Endothelial cell of umbilical vein (primary cell): ENCODE data around the gene C1QTNF8. TPM values are rescaled to one million over a fixed set of nuclear protein-coding genes. Genes with fewer than 3 reads are reported as not detected.

Experiments
- BruUV-seq: library from RNA; stranded (reverse); fragments of 400-500 nt; replicated peaks from 2 replicates; lab custom pipeline; 2021; lab: Mats Ljungman, UMichigan
- CTCF ChIA-PET: fragments of 300-600, 350-600 bp; sonication (Branson Sonifier 250); formaldehyde crosslinking; loops from one replicate; lab custom pipeline; 2021; ENCODE audit warnings: antibody characterized with exemption, inconsistent platforms; lab: Charles Lee
- POLR2A ChIA-PET: fragments of 300-600, 350-600 bp; sonication (Branson Sonifier 250); formaldehyde crosslinking; loops from one replicate; lab custom pipeline; 2021; ENCODE audit warnings: antibody characterized with exemption, inconsistent platforms; lab: Charles Lee
- DNase-seq: peaks from one replicate; pipeline ENCODE4 v3.0.0-alpha.2; 2011; ENCODE audit warnings: low read depth, low spot score
- FAIRE-seq: peaks from 2 replicates; lab custom pipeline; 2011; peaks lifted over from hg19 to GRCh38; lab: Jason Lieb, UNC
- H2AFZ ChIP-seq: 2 replicates; pipeline ENCODE4 v1.6.0; 2012; ENCODE audit warnings: low read depth, low read length, control low read depth, inconsistent platforms
- H3K27ac ChIP-seq: 2 replicates; pipeline ENCODE4 v1.5.1; 2011; ENCODE audit warnings: low read depth, mild to moderate bottlenecking, control low read depth, low read length, moderate library complexity; ENCODE audit not compliant: insufficient read depth
- H3K27me3 ChIP-seq, 2 experiments: 2 replicates each; pipeline versions ENCODE4 v1.6.0 to v1.6.1; 2011; ENCODE audit warnings: low read length in 2 of 2, mixed read lengths in 1 of 2; ENCODE audit not compliant: control insufficient read depth in 2 of 2, insufficient read depth in 2 of 2
- H3K36me3 ChIP-seq, 2 experiments: 2 replicates in 1 of 2; 3 replicates in 1 of 2; pipeline ENCODE4 v1.5.1; 2011; ENCODE audit warnings: low read length in 2 of 2, mild to moderate bottlenecking in 1 of 2, moderate library complexity in 1 of 2; ENCODE audit not compliant: control insufficient read depth in 2 of 2, insufficient read depth in 2 of 2; ENCODE audit errors: extremely low read depth in 1 of 2
- H3K4me1 ChIP-seq: 3 replicates; pipeline ENCODE4 v1.5.1; 2011; ENCODE audit warnings: mild to moderate bottlenecking, low read length; ENCODE audit not compliant: control insufficient read depth, insufficient read depth; ENCODE audit errors: extremely low read depth
- H3K4me2 ChIP-seq: 2 replicates; pipeline ENCODE4 v1.6.1; 2011; ENCODE audit warnings: low read length, control low read depth, mixed read lengths; ENCODE audit not compliant: insufficient read depth
- H3K4me3 ChIP-seq, 3 experiments: fragments of 200-600 bp in 1 of 3; sonication (generic), shearing (Covaris generic) in 1 of 3; replicated peaks in 1 of 3; 2 replicates each; pipeline ENCODE4 v1.5.1; 2011 to 2016; ENCODE audit warnings: control low read depth in 3 of 3, low read length in 3 of 3, mild to moderate bottlenecking in 2 of 3, inconsistent platforms in 1 of 3, low read depth in 1 of 3, moderate library complexity in 1 of 3; ENCODE audit not compliant: insufficient read depth in 1 of 3
- H3K79me2 ChIP-seq: 2 replicates; pipeline ENCODE4 v1.6.0; 2012; ENCODE audit warnings: low read length, inconsistent platforms; ENCODE audit not compliant: control insufficient read depth, insufficient read depth
- H3K9ac ChIP-seq: replicated peaks from 2 replicates; pipeline ENCODE3; 2011; ENCODE audit warnings: low read length, control low read depth; ENCODE audit not compliant: insufficient read depth; ENCODE audit errors: extremely low read depth
- H3K9me1 ChIP-seq: replicated peaks from 3 replicates; pipeline ENCODE4 v1.6.0; 2011; ENCODE audit warnings: mild to moderate bottlenecking, low read length; ENCODE audit not compliant: control insufficient read depth, insufficient read depth; ENCODE audit errors: extremely low read depth
- H3K9me3 ChIP-seq: replicated peaks from 2 replicates; pipeline ENCODE4 v1.5.1; 2012; ENCODE audit warnings: low read length, inconsistent platforms; ENCODE audit not compliant: control insufficient read depth, insufficient read depth
- H4K20me1 ChIP-seq: replicated peaks from 2 replicates; pipeline ENCODE3; 2011; ENCODE audit warnings: mild to moderate bottlenecking, low read length; ENCODE audit not compliant: control insufficient read depth, insufficient read depth; ENCODE audit errors: extremely low read depth
- EZH2 ChIP-seq: IDR thresholded peaks from 2 replicates; pipeline ENCODE4 v1.6.1; 2012; ENCODE audit warnings: borderline replicate concordance, low read depth, mild to moderate bottlenecking, moderate library complexity, low read length, inconsistent platforms; ENCODE audit not compliant: severe bottlenecking
- FOS ChIP-seq: IDR thresholded peaks from 2 replicates; pipeline ENCODE4 v1.6.1; 2011; ENCODE audit warnings: mild to moderate bottlenecking, low read length, moderate library complexity, borderline replicate concordance; ENCODE audit not compliant: insufficient read depth
- GATA2 ChIP-seq: IDR thresholded peaks from 2 replicates; pipeline ENCODE4 v1.7.0; 2011; ENCODE audit warnings: low read depth, mild to moderate bottlenecking, moderate library complexity, mixed read lengths, low read length; ENCODE audit not compliant: insufficient read length, insufficient read depth
- JUN ChIP-seq: IDR thresholded peaks from 2 replicates; pipeline ENCODE4 v1.6.1; 2011; ENCODE audit warnings: borderline replicate concordance, low read depth; ENCODE audit not compliant: insufficient read length, insufficient read depth
- MYC ChIP-seq: IDR thresholded peaks from one replicate; pipeline ENCODE4 v1.6.1; 2011; ENCODE audit warnings: mild to moderate bottlenecking, low read depth, low read length
- POLR2A ChIP-seq: IDR thresholded peaks from 2 replicates; pipeline ENCODE4 v1.6.1; 2012; ENCODE audit warnings: low read depth, mild to moderate bottlenecking, control low read depth, low read length
- POLR2AphosphoS5 ChIP-seq: IDR thresholded peaks from 2 replicates; pipeline ENCODE4 v1.6.1; 2012; ENCODE audit warnings: low read depth, mild to moderate bottlenecking, control low read depth, low read length, moderate library complexity; ENCODE audit not compliant: insufficient read depth
- dilution Hi-C: fragments of 300-500 bp; cut with MboI; formaldehyde crosslinking; loops from one replicate; pipeline ENCODE4 v1.15.0; 2019; ENCODE audit warnings: low sequenced_read_pairs; ENCODE audit not compliant: extremely low pct_ligation_motif_present
- intact Hi-C: fragments of 100-400 bp; cut with micrococcal nuclease; formaldehyde crosslinking; loops from one replicate; pipeline ENCODE4 v1.10.0; 2022
- polyA plus RNA-seq, 4 experiments: library from polyadenylated mRNA; depleted of rRNA in 3 of 4; stranded (reverse) in 3 of 4; unstranded in 1 of 4; fragments of >200 nt; gene quantifications; 2 replicates each; pipeline versions ENCODE4 v1.2.1 to v1.2.3, GENCODE V29; 2011 to 2012; ENCODE audit warnings: missing spikeins in 1 of 4
- total RNA-seq: library from RNA; stranded (reverse); gene quantifications from 2 replicates; pipeline ENCODE4 v1.2.3, GENCODE V29; 2021
- TF ChIP-seq, protein P1 (sequence below): IDR thresholded peaks from 2 replicates; pipeline ENCODE4 v1.6.1; 2011; ENCODE audit not compliant: insufficient read depth, insufficient read length
- TF ChIP-seq, protein P2 (sequence below), 2 donors: IDR thresholded peaks; 1 replicate in 1 of 2; 2 replicates in 1 of 2; pipeline ENCODE4 v1.5.1; 2011; ENCODE audit warnings: low read length in 2 of 2, mild to moderate bottlenecking in 2 of 2, moderate library complexity in 2 of 2, control low read depth in 1 of 2, inconsistent platforms in 1 of 2, low read depth in 1 of 2; ENCODE audit not compliant: insufficient read depth in 1 of 2; ENCODE audit errors: extremely low read depth in 1 of 2

C1QTNF8 gene
- total and polyA plus RNA-seq, 2 donors (not counting 3 experiments of a cell fraction or from before 2014, with no cell fraction given), result not detected

DNA sequence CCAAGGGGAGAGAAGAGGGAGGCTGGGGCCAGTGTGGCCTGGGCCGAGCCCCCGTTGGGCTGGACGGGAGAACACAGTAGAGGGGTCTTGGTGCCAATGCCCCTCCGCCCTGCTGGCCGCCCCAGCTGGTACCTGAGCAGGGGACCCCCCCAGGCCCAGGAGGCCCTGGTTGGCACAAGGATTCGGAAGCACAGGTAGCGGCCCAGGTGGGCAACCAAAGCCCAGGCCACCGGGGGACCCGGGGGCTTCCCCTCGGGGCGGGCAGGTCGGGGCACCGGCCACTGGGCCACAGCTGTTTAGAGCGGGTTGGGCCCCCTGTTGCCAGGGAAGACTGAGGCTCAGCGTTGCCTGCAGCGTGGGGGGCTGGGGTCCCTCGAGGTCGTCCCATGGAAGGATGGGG, 28.2 kb upstream of the C1QTNF8 start:
- H3K4me1 ChIP-seq, result no peaks in the 10 kb centered on the region
- H3K27ac ChIP-seq, result no peak overlapping the region
- no peak overlapping the region for H3K4me2 ChIP-seq
- ChIA-PET POLR2A (no interaction called here), CTCF (interaction anchor here (1.4 kb wide), 1 partner anchor 67 kb away, joined by 6 read pairs; no protein-coding TSS in a partner anchor)
- no peaks in the 10 kb centered on the region for H3K79me2 ChIP-seq
- H2AFZ ChIP-seq, result no peak overlapping the region
- DNase-seq (no peak), FAIRE-seq (no peak)
- H3K9me3 ChIP-seq, result no peaks in the 10 kb centered on the region
- no peak overlapping the region for H3K4me3 ChIP-seq
- no peak overlapping the region for H3K9ac ChIP-seq
- H3K36me3 ChIP-seq, result no peaks in the 10 kb centered on the region
- no peaks in the 10 kb centered on the region for H4K20me1 ChIP-seq
- no peaks in the 10 kb centered on the region for H3K9me1 ChIP-seq
- intact Hi-C loops (no loop called here), dilution Hi-C loops (no loop called here)
- no TSS peak for BruUV-seq
- no peaks in the 10 kb centered on the region for H3K27me3 ChIP-seq
- no peak for TF ChIP-seq GATA2
- TF ChIP-seq MYC, result no peak
- no peak for TF ChIP-seq JUN
- TF ChIP-seq, protein P1, sequence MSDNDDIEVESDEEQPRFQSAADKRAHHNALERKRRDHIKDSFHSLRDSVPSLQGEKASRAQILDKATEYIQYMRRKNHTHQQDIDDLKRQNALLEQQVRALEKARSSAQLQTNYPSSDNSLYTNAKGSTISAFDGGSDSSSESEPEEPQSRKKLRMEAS, result no peak
- TF ChIP-seq, protein P2, sequence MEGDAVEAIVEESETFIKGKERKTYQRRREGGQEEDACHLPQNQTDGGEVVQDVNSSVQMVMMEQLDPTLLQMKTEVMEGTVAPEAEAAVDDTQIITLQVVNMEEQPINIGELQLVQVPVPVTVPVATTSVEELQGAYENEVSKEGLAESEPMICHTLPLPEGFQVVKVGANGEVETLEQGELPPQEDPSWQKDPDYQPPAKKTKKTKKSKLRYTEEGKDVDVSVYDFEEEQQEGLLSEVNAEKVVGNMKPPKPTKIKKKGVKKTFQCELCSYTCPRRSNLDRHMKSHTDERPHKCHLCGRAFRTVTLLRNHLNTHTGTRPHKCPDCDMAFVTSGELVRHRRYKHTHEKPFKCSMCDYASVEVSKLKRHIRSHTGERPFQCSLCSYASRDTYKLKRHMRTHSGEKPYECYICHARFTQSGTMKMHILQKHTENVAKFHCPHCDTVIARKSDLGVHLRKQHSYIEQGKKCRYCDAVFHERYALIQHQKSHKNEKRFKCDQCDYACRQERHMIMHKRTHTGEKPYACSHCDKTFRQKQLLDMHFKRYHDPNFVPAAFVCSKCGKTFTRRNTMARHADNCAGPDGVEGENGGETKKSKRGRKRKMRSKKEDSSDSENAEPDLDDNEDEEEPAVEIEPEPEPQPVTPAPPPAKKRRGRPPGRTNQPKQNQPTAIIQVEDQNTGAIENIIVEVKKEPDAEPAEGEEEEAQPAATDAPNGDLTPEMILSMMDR (IDR thresholded peaks at IDR 0.05; ENCODE audit: extremely low read depth in 1 of 2, insufficient read depth in 1 of 2, low read depth in 1 of 2, low read length in 2 of 2), result no peak
- no peak for TF ChIP-seq FOS
- TF ChIP-seq POLR2A, result no peak
- TF ChIP-seq POLR2AphosphoS5, result no peak
- TF ChIP-seq EZH2, result no peak
